Measurements from ENCODE around the gene NFATC3.

The NFATC3 gene

DNA sequence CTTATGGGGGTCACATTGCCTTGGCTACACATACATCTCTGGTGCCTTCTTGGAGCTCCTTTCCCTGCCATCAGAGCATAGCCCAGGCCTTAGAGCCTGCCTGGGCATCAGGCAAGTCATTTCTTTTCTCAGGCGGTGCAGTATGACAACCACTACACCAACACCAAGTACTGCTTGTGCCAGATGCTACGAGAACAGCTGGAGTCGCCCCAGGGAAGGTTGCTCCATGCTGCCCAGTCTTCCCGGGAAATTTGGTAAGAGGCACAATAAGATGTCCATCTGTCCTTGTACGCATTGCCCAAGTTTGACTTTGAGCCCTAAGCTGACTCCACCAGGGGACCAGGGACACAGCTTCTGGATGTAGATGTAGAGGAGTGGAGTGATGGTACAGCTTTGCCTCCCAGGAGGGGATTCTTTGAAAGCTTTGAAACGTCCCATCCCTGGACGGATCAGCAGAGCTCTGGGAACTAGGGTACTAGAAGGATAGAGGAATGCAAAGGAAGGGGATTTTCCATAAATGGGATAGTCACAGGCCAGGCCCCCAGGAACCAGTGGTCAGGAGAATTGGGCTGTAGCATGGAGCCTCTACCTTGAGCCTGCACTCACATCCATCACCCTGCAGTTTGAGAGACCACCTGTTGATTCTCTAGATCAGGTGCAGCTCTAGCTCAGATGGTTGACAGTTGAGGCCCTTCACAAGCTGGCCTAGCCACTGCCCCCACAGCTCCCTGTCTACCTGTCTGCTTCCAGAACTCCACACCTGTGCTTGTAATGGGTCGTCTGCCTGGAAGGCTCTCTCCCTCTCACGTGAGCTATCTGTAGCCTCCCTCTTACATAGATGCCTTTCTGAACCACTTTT lies 11.0 kb upstream of the NFATC3 start:
- no peak for DNase-seq
- Histone ChIP-seq H4K12ac (ENCODE audit: low read depth, low read length) (no peak overlapping the region), H3K79me2 (ENCODE audit: control insufficient read depth, insufficient read depth, low read length, poor library complexity) (no peaks in the 10 kb centered on the region), H3K23ac (ENCODE audit: low read length) (no peak overlapping the region), H3K4me1 (ENCODE audit: control insufficient read depth in 1 of 2, insufficient read depth in 2 of 2, low read length in 2 of 2) (peaks cover 0 to 3% of the 10 kb centered on the region in 2 experiments), H3K79me1 (ENCODE audit: low read length) (no peaks in the 10 kb centered on the region), H2BK120ac (ENCODE audit: insufficient read depth, low read length, poor library complexity) (no peak overlapping the region), H2AK5ac (ENCODE audit: low read length) (no peak overlapping the region), H3K9me3 (ENCODE audit: insufficient read depth, low read depth, low read length) (peaks cover 1% of the 10 kb centered on the region), H3K27ac (ENCODE audit: low read depth, low read length) (no peak overlapping the region), H2AFZ (ENCODE audit: insufficient read depth, low read length, poor library complexity) (no peak overlapping the region), H3K4me3 (ENCODE audit: low read depth, low read length) (no peak overlapping the region), H3K18ac (ENCODE audit: low read length) (no peak overlapping the region), H3K4ac (ENCODE audit: low read depth, low read length) (no peak overlapping the region), H3K4me2 (ENCODE audit: low read length) (no peak overlapping the region), H3K9ac (ENCODE audit: low read length) (no peak overlapping the region), H3K14ac (ENCODE audit: low read length) (no peak overlapping the region), H3K27me3 (ENCODE audit: insufficient read depth, low read length) (no peaks in the 10 kb centered on the region), H2BK12ac (ENCODE audit: low read length) (no peak overlapping the region), H4K91ac (ENCODE audit: low read depth, low read length) (no peak overlapping the region), H4K8ac (ENCODE audit: low read depth, low read length) (no peak overlapping the region), H2BK5ac (ENCODE audit: low read depth, low read length, poor library complexity) (no peak overlapping the region), H3K36me3 (ENCODE audit: control insufficient read depth in 1 of 2, insufficient read depth in 2 of 2, low read length in 2 of 2) (peaks cover 41 to 75% of the 10 kb centered on the region in 2 experiments)
- no CpG with 5 or more reads among the region's 9 CpGs for WGBS (ENCODE audit: extremely low coverage, insufficient coverage, insufficient read length)

- H4K8ac ChIP-seq (ENCODE audit: low read depth, low read length): no peak overlapping the region
- no CpG with 5 or more reads among the region's 6 CpGs for WGBS (ENCODE audit: extremely low coverage, insufficient coverage, insufficient read length)
- peaks cover 1% of the 10 kb centered on the region for H3K9me3 ChIP-seq (ENCODE audit: insufficient read depth, low read depth, low read length)
- H3K4me1 ChIP-seq (ENCODE audit: control insufficient read depth in 1 of 2, insufficient read depth in 2 of 2, low read length in 2 of 2): peaks cover 0 to 3% of the 10 kb centered on the region in 2 experiments
- no peak overlapping the region for H3K14ac ChIP-seq (ENCODE audit: low read length)
- H3K27ac ChIP-seq (ENCODE audit: low read depth, low read length): no peak overlapping the region
- H3K27me3 ChIP-seq (ENCODE audit: insufficient read depth, low read length): no peaks in the 10 kb centered on the region
- no peak overlapping the region for H2BK12ac ChIP-seq (ENCODE audit: low read length)
- H3K4ac ChIP-seq (ENCODE audit: low read depth, low read length): no peak overlapping the region
- H3K4me3 ChIP-seq (ENCODE audit: low read depth, low read length): no peak overlapping the region
- no peak overlapping the region for H3K18ac ChIP-seq (ENCODE audit: low read length)
- peaks cover 40 to 71% of the 10 kb centered on the region in 2 experiments for H3K36me3 ChIP-seq (ENCODE audit: control insufficient read depth in 1 of 2, insufficient read depth in 2 of 2, low read length in 2 of 2)
- DNase-seq: no peak
- H3K79me1 ChIP-seq (ENCODE audit: low read length): no peaks in the 10 kb centered on the region
- H3K9ac ChIP-seq (ENCODE audit: low read length): no peak overlapping the region
- H3K79me2 ChIP-seq (ENCODE audit: control insufficient read depth, insufficient read depth, low read length, poor library complexity): no peaks in the 10 kb centered on the region
- no peak overlapping the region for H2AFZ ChIP-seq (ENCODE audit: insufficient read depth, low read length, poor library complexity)
- no peak overlapping the region for H2BK5ac ChIP-seq (ENCODE audit: low read depth, low read length, poor library complexity)
- H3K4me2 ChIP-seq (ENCODE audit: low read length): no peak overlapping the region
- H3K23ac ChIP-seq (ENCODE audit: low read length): no peak overlapping the region
- no peak overlapping the region for H2BK120ac ChIP-seq (ENCODE audit: insufficient read depth, low read length, poor library complexity)
- no peak overlapping the region for H4K91ac ChIP-seq (ENCODE audit: low read depth, low read length)
- no peak overlapping the region for H4K12ac ChIP-seq (ENCODE audit: low read depth, low read length)
- no peak overlapping the region for H2AK5ac ChIP-seq (ENCODE audit: low read length)
These were observed 10.2 kb upstream of the NFATC3 start for GRCh38 chr16:68074850-68075555.

DNA sequence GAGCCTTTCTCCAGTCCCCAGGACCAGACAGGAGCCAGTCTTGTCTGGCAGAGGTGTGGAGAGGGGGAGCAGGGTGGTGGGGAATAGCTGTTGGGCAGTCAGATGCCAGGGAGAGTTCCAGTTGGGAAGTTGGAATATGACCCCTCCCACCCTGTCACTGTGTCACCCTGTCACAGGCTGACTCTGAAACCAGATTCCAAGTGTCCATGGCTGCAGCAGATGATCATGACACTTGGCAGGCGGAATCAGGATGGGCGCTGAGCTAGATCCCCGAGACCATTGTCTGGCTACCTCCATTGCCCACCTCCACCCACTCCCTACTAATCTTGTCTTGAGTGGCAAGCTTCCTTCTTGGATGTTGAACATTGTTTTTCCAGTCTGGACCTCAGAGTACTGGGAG lies 9.2 kb upstream of the NFATC3 start:
- Histone ChIP-seq H2BK5ac (ENCODE audit: low read depth, low read length, poor library complexity) (no peak overlapping the region), H2BK12ac (ENCODE audit: low read length) (no peak overlapping the region), H2AFZ (ENCODE audit: insufficient read depth, low read length, poor library complexity) (no peak overlapping the region), H3K4me3 (ENCODE audit: low read depth, low read length) (no peak overlapping the region), H3K23ac (ENCODE audit: low read length) (no peak overlapping the region), H3K14ac (ENCODE audit: low read length) (no peak overlapping the region), H3K4me2 (ENCODE audit: low read length) (no peak overlapping the region), H4K8ac (ENCODE audit: low read depth, low read length) (no peak overlapping the region), H3K27me3 (ENCODE audit: insufficient read depth, low read length) (no peaks in the 10 kb centered on the region), H2BK120ac (ENCODE audit: insufficient read depth, low read length, poor library complexity) (no peak overlapping the region), H2AK5ac (ENCODE audit: low read length) (no peak overlapping the region), H3K27ac (ENCODE audit: low read depth, low read length) (no peak overlapping the region), H3K4me1 (ENCODE audit: control insufficient read depth in 1 of 2, insufficient read depth in 2 of 2, low read length in 2 of 2) (peaks cover 0 to 3% of the 10 kb centered on the region in 2 experiments), H3K79me1 (ENCODE audit: low read length) (no peaks in the 10 kb centered on the region), H3K9ac (ENCODE audit: low read length) (no peak overlapping the region), H3K18ac (ENCODE audit: low read length) (no peak overlapping the region), H3K36me3 (ENCODE audit: control insufficient read depth in 1 of 2, insufficient read depth in 2 of 2, low read length in 2 of 2) (peaks cover 34 to 67% of the 10 kb centered on the region in 2 experiments), H3K4ac (ENCODE audit: low read depth, low read length) (no peak overlapping the region), H4K12ac (ENCODE audit: low read depth, low read length) (no peak overlapping the region), H3K9me3 (ENCODE audit: insufficient read depth, low read depth, low read length) (peaks cover 1% of the 10 kb centered on the region), H3K79me2 (ENCODE audit: control insufficient read depth, insufficient read depth, low read length, poor library complexity) (no peaks in the 10 kb centered on the region), H4K91ac (ENCODE audit: low read depth, low read length) (no peak overlapping the region)
- no CpG with 5 or more reads among the region's 3 CpGs for WGBS (ENCODE audit: extremely low coverage, insufficient coverage, insufficient read length)
- DNase-seq: no peak

DNA sequence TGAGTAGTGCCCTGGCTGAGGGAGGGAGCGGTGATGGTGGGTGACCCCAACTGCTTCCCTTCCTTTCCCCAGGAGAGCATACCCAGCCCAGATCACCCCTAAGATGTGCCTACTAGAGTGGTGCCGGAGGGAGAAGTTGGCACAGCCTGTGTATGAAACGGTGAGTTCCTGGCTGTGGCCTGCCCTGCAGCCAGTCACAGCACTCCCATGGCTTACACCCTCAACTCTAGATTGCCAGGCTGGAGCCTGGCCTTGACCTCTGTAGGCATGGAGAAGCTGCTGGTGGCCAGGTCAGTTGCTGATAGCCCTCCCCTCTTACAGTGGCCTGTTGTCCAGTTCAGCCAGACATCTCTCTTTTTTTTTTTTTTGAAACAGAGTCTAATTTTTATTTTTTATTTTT lies 8.6 kb upstream of the NFATC3 start:
- Histone ChIP-seq H3K4me1 (ENCODE audit: control insufficient read depth in 1 of 2, insufficient read depth in 2 of 2, low read length in 2 of 2) (peaks cover 0 to 3% of the 10 kb centered on the region in 2 experiments), H4K8ac (ENCODE audit: low read depth, low read length) (no peak overlapping the region)
- no CpG with 5 or more reads among the region's 3 CpGs for WGBS (ENCODE audit: extremely low coverage, insufficient coverage, insufficient read length)

More for the DNA sequence above, 8.6 kb upstream of the NFATC3 start:
- Histone ChIP-seq H2AFZ (ENCODE audit: insufficient read depth, low read length, poor library complexity) (no peak overlapping the region), H3K23ac (ENCODE audit: low read length) (no peak overlapping the region), H3K9ac (ENCODE audit: low read length) (no peak overlapping the region), H3K79me1 (ENCODE audit: low read length) (no peaks in the 10 kb centered on the region), H2BK12ac (ENCODE audit: low read length) (no peak overlapping the region), H3K14ac (ENCODE audit: low read length) (no peak overlapping the region), H4K12ac (ENCODE audit: low read depth, low read length) (no peak overlapping the region), H2BK5ac (ENCODE audit: low read depth, low read length, poor library complexity) (no peak overlapping the region), H3K4me3 (ENCODE audit: low read depth, low read length) (no peak overlapping the region), H2AK5ac (ENCODE audit: low read length) (no peak overlapping the region), H4K91ac (ENCODE audit: low read depth, low read length) (no peak overlapping the region), H3K27me3 (ENCODE audit: insufficient read depth, low read length) (no peaks in the 10 kb centered on the region), H3K79me2 (ENCODE audit: control insufficient read depth, insufficient read depth, low read length, poor library complexity) (no peaks in the 10 kb centered on the region), H3K27ac (ENCODE audit: low read depth, low read length) (no peak overlapping the region), H3K18ac (ENCODE audit: low read length) (no peak overlapping the region), H3K36me3 (ENCODE audit: control insufficient read depth in 1 of 2, insufficient read depth in 2 of 2, low read length in 2 of 2) (peaks cover 32 to 63% of the 10 kb centered on the region in 2 experiments), H3K4ac (ENCODE audit: low read depth, low read length) (no peak overlapping the region), H2BK120ac (ENCODE audit: insufficient read depth, low read length, poor library complexity) (no peak overlapping the region), H3K9me3 (ENCODE audit: insufficient read depth, low read depth, low read length) (peaks cover 1% of the 10 kb centered on the region), H3K4me2 (ENCODE audit: low read length) (no peak overlapping the region)
- no peak for DNase-seq
